Upper lobe of left lung (tissue), 6 donors: ENCODE data around the gene RTEL1. TPM values are rescaled to one million over a fixed set of nuclear protein-coding genes. Genes with fewer than 3 reads are reported as not detected.

Experiments used
- ATAC-seq, 2 donors: fragments of 200-7000 bp; cut with Tn5 transposase; one replicate each; pipeline ENCODE4 v1.9.1; 2022; ENCODE audit warnings: mild to moderate bottlenecking in 2 of 2, moderate library complexity in 2 of 2; ENCODE audit not compliant: low FRiP score in 2 of 2
- DNase-seq, 2 donors: peaks; one replicate each; pipeline ENCODE4 v3.0.0-alpha.2; 2019 to 2020
- H3K27ac ChIP-seq, 4 donors: fragments of 200-600 bp; sonication (generic); one replicate each; pipeline ENCODE4 v1.5.1; 2016 to 2019
- H3K27me3 ChIP-seq, 4 donors: fragments of 200-600 bp; sonication (generic); one replicate each; pipeline ENCODE4 v1.5.1; 2017 to 2019
- H3K36me3 ChIP-seq, 4 donors: fragments of 200-600 bp; sonication (generic); one replicate each; pipeline ENCODE4 v1.5.1; 2016 to 2019
- H3K4me1 ChIP-seq, 4 donors: fragments of 200-600 bp; sonication (generic); one replicate each; pipeline ENCODE4 v1.5.1; 2018 to 2019
- H3K4me3 ChIP-seq, 4 donors: fragments of 200-600 bp; sonication (generic); one replicate each; pipeline ENCODE4 v1.5.1; 2017 to 2019; ENCODE audit warnings: mild to moderate bottlenecking in 2 of 4, moderate library complexity in 1 of 4
- H3K9me3 ChIP-seq, 4 donors: fragments of 200-600 bp; sonication (generic); one replicate each; pipeline ENCODE4 v1.5.1; 2018 to 2019
- EP300 ChIP-seq, 4 donors: sonication (generic); formaldehyde crosslinking; IDR thresholded peaks; one replicate each; pipeline ENCODE4 v1.5.1; 2017; ENCODE audit warnings: antibody characterized with exemption in 4 of 4, control low read depth in 2 of 4
- POLR2A ChIP-seq, 4 donors: fragments of 450-650 bp; IDR thresholded peaks; one replicate each; pipeline ENCODE4 v1.5.1; 2016 to 2017; ENCODE audit warnings: antibody characterized with exemption in 4 of 4, mild to moderate bottlenecking in 2 of 4
- POLR2AphosphoS5 ChIP-seq, 2 donors: sonication (generic); formaldehyde crosslinking; IDR thresholded peaks; one replicate each; pipeline ENCODE4 v1.5.1; 2017; ENCODE audit warnings: antibody characterized with exemption in 2 of 2
- WGBS, 2 donors: methylation state at CpG; one replicate each; pipeline ENCODE4 v1.1.5; 2017 to 2018; 5-methylcytosine and 5-hydroxymethylcytosine counted together
- total RNA-seq, 6 donors: library from RNA; depleted of rRNA in 4 of 6; stranded (reverse); fragments of >200 nt in 4 of 6; gene quantifications; one replicate each; pipeline versions ENCODE4 v1.1.0 to v1.2.1, GENCODE V29; 2016 to 2021
- TF ChIP-seq, protein P1 (sequence below), 6 experiments: fragments of 450-650 bp in 4 of 6; fragments of 200-600 bp in 2 of 6; sonication (generic) in 2 of 6; IDR thresholded peaks; one replicate each; pipeline ENCODE4 v1.5.1; 2016 to 2019; ENCODE audit warnings: antibody characterized with exemption in 6 of 6
- donor health status: DM: no; HTN: no; CAD: no; lungs with moderate emphysema.
- donor health status: DM: no; HTN: yes; CAD: no; lungs with severe emphysema.

Gene RTEL1
- total RNA-seq, 6 donors from 2014 or later: 8.6 to 73.3 (median 32.5) TPM

DNA sequence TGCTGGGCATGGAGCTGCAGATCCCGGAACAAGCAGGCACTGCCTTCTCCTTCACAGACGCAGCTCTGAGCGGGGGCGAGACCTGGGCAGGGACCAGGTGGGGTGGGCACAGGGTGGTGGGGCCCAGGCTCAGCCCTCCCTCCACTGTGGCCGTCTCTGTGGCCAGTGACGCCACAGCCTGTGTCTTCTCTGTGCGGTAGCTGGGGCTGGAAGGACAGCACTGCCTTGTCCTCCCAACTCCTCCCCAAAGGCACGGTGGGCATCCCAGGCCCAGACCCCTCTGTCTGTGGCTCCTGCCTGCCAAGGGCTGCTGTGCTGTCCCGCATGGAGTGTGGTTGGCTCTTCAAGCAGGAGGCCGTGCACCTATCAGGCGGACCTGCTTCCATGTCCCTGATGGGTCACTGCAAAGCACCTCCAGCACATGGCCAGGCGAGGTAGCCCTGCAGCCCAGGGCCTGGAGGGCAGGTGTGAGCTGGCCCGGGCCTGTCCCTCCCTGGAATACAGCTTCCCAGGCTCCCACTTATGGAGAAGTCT lies 23.6 kb downstream of the RTEL1 start:
- Histone ChIP-seq H3K36me3 (peaks cover 0 to 36% (median 10%) of the 10 kb centered on the region in 4 donors), H3K27me3 (no peaks in the 10 kb centered on the region), H3K27ac (peak overlapping the region in 3 of 4 donors; percentile 38 to 68 (median 66)), H3K4me1 (peaks cover 10 to 28% (median 17%) of the 10 kb centered on the region in 4 donors), H3K4me3 (no peak overlapping the region), H3K9me3 (no peaks in the 10 kb centered on the region)
- ATAC-seq: no peak
- DNase-seq: peak in 1 of 2 donors; percentile 62
- 97 to 100% methylated on average over 5 to 12 of the region's 13 CpGs for WGBS, 2 donors
- no peak for TF ChIP-seq POLR2AphosphoS5 (IDR thresholded peaks at IDR 0.05)
- TF ChIP-seq, protein P1, sequence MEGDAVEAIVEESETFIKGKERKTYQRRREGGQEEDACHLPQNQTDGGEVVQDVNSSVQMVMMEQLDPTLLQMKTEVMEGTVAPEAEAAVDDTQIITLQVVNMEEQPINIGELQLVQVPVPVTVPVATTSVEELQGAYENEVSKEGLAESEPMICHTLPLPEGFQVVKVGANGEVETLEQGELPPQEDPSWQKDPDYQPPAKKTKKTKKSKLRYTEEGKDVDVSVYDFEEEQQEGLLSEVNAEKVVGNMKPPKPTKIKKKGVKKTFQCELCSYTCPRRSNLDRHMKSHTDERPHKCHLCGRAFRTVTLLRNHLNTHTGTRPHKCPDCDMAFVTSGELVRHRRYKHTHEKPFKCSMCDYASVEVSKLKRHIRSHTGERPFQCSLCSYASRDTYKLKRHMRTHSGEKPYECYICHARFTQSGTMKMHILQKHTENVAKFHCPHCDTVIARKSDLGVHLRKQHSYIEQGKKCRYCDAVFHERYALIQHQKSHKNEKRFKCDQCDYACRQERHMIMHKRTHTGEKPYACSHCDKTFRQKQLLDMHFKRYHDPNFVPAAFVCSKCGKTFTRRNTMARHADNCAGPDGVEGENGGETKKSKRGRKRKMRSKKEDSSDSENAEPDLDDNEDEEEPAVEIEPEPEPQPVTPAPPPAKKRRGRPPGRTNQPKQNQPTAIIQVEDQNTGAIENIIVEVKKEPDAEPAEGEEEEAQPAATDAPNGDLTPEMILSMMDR (IDR thresholded peaks at IDR 0.05): no peak
- TF ChIP-seq EP300 (IDR thresholded peaks at IDR 0.05): no peak
- TF ChIP-seq POLR2A (IDR thresholded peaks at IDR 0.05): no peak

DNA sequence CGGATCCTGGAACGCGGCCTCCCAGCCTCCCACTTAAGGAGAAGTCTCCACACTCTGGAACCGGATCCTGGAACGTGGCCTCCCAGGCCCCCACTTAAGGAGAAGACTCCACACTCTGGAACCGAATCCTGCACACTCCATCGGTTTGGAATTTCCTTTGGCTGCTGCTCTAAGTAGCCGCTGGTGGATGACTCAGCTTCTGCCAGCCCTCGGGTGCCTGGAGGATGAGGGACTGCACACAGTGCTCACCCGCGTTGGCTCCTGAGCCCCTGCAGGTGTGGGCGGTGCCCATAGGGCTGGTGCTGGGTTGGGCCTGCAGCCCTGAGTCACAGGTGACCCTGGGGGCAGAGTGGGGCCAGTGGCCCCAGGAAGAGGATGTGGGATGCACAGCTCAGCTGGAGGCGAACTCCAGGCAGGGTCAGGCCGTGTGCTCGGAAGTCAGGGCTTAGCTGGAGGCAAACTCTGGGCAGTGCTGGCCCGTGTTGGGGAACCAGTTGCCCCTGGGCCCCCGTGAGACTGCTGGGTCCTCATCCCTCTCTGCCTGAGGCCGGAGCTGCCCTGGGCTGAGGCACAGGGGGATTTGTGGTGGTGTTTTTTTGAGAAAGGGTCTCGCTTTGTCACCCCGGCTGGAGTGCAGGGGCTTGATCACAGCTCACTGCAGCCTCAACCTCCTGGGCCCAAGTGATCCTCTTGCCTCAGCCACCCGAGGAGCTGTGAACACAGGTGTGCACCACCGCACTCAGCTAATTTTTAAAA lies 24.4 kb downstream of the RTEL1 start:
- TF ChIP-seq, protein P1 (IDR thresholded peaks at IDR 0.05): no peak
- TF ChIP-seq POLR2A (IDR thresholded peaks at IDR 0.05) (no peak), POLR2AphosphoS5 (IDR thresholded peaks at IDR 0.05) (peak in 1 of 2 donors; percentile 41), EP300 (IDR thresholded peaks at IDR 0.05) (no peak)
- H3K4me1 ChIP-seq: peaks cover 19 to 37% (median 25%) of the 10 kb centered on the region in 4 donors
- 78 to 88% methylated on average over 21 to 22 of the region's 22 CpGs for WGBS, 2 donors
- peaks cover 0 to 30% (median 7%) of the 10 kb centered on the region in 4 donors for H3K36me3 ChIP-seq
- H3K27ac ChIP-seq: peak overlapping the region; percentile 25 to 68 (median 52)
- peak; percentile 63 to 77 for ATAC-seq
- no peaks in the 10 kb centered on the region for H3K9me3 ChIP-seq
- H3K4me3 ChIP-seq: no peak overlapping the region
- DNase-seq: peak; percentile 52 to 82
- H3K27me3 ChIP-seq: no peaks in the 10 kb centered on the region

DNA sequence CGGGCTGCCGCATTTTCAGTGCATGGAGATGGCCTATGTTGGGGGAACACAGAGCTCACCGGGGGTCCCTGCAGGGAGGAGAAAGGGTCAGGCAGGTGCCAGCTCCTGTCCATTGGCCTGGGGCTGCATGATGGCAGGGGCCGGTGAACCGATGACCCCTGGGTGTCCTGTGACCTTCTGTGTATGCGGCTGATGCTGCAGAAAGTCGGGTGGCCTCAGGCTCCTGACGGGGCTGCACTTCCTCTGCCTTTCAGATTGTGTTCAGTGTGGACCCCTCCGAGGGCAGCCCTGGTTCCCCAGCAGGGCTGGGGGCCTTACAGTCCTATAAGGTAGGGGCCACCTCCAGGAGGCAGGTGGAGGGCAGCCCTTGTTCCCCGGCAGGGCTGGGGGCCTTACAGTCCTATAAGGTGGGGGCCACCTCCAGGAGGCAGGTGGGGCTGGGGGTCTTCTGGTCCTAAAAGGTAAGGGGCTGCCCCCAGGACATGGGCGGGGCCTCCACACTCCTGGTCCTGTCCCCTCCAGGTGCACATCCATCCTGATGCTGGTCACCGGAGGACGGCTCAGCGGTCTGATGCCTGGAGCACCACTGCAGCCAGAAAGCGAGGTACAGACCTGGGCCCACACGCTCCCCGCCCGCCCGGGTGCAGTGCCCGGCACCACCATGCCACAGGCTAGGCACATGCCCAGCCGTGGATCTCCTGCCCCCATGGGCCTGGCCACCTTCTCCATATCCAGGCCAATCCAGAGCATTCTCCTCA lies 27.3 kb downstream of the RTEL1 start:
- H3K27ac ChIP-seq: peak overlapping the region; percentile 90 to 96 (median 91)
- no peaks in the 10 kb centered on the region for H3K27me3 ChIP-seq
- peaks cover 43 to 55% (median 46%) of the 10 kb centered on the region in 4 donors for H3K4me1 ChIP-seq
- H3K9me3 ChIP-seq: no peaks in the 10 kb centered on the region
- H3K4me3 ChIP-seq: no peak overlapping the region
- H3K36me3 ChIP-seq: peaks cover 0 to 7% (median 0%) of the 10 kb centered on the region in 4 donors
- WGBS, 2 donors: 87 to 93% methylated on average over 8 to 21 of the region's 21 CpGs
- ATAC-seq: no peak
- peak in 1 of 2 donors; percentile 78 for DNase-seq
- TF ChIP-seq, protein P1 (IDR thresholded peaks at IDR 0.05): no peak
- no peak for TF ChIP-seq POLR2AphosphoS5 (IDR thresholded peaks at IDR 0.05)

DNA sequence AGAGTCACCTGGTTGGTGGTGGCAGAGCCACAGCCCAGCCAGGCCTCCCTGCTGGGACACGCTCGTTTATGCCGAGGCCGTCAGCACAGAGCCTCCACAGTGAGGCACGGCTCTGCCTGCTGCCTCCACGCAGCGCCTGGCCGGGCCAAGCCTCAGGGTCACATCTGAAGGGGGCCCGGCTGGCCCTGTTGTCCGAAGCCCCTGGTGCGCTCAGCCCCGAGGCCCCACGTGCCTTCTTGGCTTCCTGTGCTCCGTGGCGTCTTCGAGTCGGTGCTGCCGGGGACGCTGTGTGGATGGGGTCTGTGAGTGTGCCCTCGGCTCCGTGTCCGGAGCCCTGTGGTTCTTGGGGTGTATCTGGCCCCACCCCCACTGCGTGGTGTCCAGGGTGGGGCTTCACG lies 28.0 kb downstream of the RTEL1 start:
- peak in 1 of 2 donors; percentile 86 for DNase-seq
- WGBS, 2 donors: 93% methylated on average over 20 of the region's 24 CpGs; no CpG with 5 or more reads in 1 of the 2 donors
- no peaks in the 10 kb centered on the region for H3K27me3 ChIP-seq
- H3K27ac ChIP-seq: peak overlapping the region; percentile 90 to 96 (median 91)
- peaks cover 44 to 56% (median 46%) of the 10 kb centered on the region in 4 donors for H3K4me1 ChIP-seq
- ATAC-seq: no peak
- TF ChIP-seq POLR2A (IDR thresholded peaks at IDR 0.05) (no peak), POLR2AphosphoS5 (IDR thresholded peaks at IDR 0.05) (no peak), EP300 (IDR thresholded peaks at IDR 0.05) (no peak)
- TF ChIP-seq, protein P1 (IDR thresholded peaks at IDR 0.05): no peak
- H3K36me3 ChIP-seq: peaks cover 0 to 5% (median 0%) of the 10 kb centered on the region in 4 donors
- H3K4me3 ChIP-seq: no peak overlapping the region
- H3K9me3 ChIP-seq: no peaks in the 10 kb centered on the region
